GM10266 (cell line): ENCODE results near the gene MLIP.

Source experiments
- DNase-seq: peaks from one replicate; pipeline ENCODE4 v3.0.0; 2012; ENCODE audit errors: extremely low spot score
- TF ChIP-seq, protein P1 (sequence below): IDR thresholded peaks from 2 replicates; pipeline ENCODE4 v1.5.1; 2012; ENCODE audit warnings: mild to moderate bottlenecking, low read depth; ENCODE audit not compliant: control insufficient read depth, insufficient read depth; ENCODE audit errors: missing control alignments

Gene MLIP

DNA sequence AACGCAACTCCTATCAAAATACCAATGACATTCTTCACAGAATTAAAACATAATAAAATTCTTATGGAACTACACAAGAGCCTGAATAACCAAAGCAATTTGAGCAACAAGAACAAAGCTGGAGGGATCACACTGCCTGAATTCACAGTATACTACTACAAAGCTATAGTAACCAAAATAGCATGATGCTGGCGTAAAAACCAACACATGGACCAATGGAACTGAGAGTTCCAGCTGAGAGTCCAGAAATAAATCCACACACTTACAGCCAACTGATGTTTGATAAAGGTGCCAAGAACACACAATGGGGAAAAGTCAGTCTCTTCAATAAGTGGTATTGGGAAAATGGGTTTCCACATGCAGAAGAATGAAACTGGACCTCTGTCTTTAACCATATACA lies 6.9 kb downstream of the MLIP start:
- no peak for DNase-seq
- TF ChIP-seq, protein P1, sequence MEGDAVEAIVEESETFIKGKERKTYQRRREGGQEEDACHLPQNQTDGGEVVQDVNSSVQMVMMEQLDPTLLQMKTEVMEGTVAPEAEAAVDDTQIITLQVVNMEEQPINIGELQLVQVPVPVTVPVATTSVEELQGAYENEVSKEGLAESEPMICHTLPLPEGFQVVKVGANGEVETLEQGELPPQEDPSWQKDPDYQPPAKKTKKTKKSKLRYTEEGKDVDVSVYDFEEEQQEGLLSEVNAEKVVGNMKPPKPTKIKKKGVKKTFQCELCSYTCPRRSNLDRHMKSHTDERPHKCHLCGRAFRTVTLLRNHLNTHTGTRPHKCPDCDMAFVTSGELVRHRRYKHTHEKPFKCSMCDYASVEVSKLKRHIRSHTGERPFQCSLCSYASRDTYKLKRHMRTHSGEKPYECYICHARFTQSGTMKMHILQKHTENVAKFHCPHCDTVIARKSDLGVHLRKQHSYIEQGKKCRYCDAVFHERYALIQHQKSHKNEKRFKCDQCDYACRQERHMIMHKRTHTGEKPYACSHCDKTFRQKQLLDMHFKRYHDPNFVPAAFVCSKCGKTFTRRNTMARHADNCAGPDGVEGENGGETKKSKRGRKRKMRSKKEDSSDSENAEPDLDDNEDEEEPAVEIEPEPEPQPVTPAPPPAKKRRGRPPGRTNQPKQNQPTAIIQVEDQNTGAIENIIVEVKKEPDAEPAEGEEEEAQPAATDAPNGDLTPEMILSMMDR = no peak

DNA sequence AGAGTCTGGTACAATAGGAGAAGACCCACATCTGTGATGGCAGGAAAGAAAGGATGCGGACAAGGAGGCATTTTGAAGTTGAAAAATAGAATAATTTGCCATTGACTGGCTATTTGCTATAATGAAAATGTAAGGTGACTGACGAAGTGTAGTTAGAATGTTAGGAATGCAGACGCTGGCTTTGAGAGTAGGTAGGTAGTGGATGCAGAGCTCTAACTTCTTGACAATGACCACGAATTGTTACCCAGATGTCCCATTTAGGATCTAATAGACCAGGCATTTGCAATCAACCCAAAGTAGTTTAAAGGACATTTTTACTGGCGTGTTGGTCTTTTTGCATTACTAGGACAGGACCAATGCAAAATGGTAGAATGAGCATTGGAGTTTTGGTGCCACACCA lies 14.2 kb downstream of the MLIP start:
- TF ChIP-seq, protein P1 = no peak
- no peak for DNase-seq

DNA sequence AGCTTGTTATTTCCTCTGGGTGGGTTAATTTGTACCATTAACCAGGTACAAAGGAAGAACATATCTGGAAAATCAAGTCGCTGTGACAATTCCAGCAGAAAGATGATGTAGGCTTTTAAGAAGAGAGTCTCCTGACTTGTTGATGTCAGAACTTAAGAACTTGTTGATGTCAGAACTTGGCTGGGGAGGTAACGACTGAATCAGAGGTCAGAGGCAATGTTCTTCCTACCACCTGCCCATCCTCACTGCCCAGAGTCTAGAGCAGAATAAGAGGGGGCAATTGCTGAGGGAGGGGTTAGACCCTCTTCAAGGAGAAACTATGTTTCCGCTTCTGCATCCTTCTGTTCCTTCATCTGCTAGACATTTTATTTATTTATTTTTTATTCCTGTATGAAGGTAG lies 18.9 kb downstream of the MLIP start:
- DNase-seq = no peak
- TF ChIP-seq, protein P1 = no peak

DNA sequence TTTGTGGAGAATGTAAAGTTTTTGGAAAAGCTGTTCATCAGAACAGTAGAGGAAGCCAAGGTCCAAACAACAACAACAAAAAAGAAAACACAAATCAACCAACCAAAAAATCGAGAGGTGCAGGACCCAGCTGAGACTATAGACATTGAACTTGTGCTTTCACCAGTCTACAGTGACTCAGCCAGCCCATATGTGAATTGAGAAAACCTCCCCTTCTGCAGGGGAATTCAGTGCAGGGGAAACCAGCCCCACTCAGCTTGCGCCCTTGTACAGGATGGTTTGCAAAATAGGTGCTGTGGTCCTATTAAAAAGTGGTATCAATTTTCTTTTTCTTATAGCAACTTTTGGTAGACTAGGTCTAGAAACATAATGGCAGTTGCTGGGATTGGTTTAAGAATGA lies 21.3 kb downstream of the MLIP start:
- DNase-seq = no peak
- TF ChIP-seq, protein P1 = no peak

DNA sequence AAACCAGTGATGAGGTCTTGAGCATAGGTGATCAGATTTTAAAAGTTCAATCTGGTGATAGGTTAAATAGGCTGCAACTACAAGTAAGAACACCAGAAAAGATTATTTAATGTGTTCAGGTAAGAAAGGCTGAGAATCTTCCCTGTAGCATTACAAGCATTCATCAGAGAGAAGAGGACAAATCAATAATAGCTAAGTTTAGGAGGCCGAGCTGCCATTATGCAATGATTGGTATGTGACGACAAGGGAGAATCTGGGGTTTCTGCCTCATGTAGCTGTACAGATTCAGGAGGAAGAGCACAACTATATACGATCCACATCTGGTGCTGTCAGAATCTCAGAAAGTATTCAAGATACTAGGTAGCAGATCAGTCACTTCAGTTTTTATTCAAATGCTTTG lies 21.9 kb downstream of the MLIP start:
- TF ChIP-seq, protein P1 = no peak

DNA sequence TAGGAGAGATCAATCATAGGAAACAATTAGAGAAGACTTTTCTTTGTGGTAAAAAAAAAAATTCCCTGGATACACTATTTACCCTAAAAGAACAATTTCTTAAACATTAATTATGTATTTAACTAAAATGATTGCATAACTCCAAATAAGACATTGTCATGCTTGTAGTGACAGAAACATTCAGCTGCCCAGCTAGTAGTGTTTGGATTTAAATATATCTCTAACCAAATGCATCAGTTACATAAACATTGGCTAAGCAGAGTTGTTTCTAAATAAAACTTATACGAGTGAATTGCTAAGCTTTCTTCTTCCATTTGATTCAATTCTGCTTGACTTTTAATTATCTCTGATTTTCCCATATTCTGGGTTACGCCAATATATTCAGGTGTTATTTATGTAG lies 23.7 kb downstream of the MLIP start:
- TF ChIP-seq, protein P1 = no peak

More for the DNA sequence above, 21.9 kb downstream of the MLIP start:
- no peak for DNase-seq

DNA sequence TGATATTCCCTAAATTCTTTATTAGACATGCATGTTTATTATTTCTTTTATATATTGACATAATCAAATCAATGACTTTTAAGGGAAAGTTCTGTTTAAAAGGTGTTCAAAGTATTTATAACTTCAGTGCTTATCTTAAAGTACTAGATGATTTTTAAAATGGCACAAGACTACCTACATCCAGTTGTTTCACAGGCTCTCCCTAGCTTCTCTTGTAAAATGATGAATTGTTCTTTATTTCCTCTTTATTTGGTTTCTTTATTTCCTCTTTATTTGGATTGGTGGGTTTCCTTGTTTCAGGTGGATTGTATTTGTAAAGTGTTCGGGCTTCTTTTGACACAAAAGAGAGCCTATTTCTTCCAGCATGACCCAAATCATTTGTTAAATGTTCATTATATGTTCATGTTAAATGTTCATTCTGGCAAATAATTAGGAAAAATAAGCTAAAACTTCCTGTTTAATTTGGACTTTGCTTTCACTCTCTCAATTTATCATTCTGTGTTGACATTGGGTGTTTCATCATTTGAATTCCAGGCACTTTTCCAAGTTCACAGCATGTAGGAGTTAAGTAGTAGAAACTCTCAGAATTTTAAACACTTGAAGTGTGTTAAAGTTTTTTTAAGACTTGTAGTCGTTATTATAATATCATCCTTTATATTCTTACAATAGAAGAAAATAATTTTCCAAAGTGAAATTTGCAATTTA lies 24.6 kb downstream of the MLIP start:
- no peak for DNase-seq
- TF ChIP-seq, protein P1 = no peak

More for the DNA sequence above, 23.7 kb downstream of the MLIP start:
- no peak for DNase-seq
